HepG2 (cell line): ENCODE data around the gene DYNLL2. TPM values are rescaled to one million over a fixed set of nuclear protein-coding genes. Genes with fewer than 3 reads are reported as not detected.

Source experiments
- ATAC-seq: fragments of 200-7000 bp; cut with Tn5 transposase; 3 replicates; pipeline ENCODE4 v1.9.1; 2020; ENCODE audit warnings: mild to moderate bottlenecking, moderate library complexity
- Bru-seq: library from RNA; stranded (reverse); fragments of 400-500 nt; gene quantifications from one replicate; lab custom pipeline; 2021; lab: Mats Ljungman, UMichigan
- BruChase-seq, 2 experiments: library from RNA; stranded (reverse); fragments of 400-500 nt; gene quantifications; one replicate each; lab custom pipeline; 2021; lab: Mats Ljungman, UMichigan
- BruUV-seq: library from RNA; stranded (reverse); fragments of 400-500 nt; replicated peaks from 2 replicates; lab custom pipeline; 2021; lab: Mats Ljungman, UMichigan
- CTCF ChIA-PET: fragments of 300-600 bp; formaldehyde crosslinking; extraction: SDS; loops from one replicate; lab custom pipeline; 2021; ENCODE audit warnings: low total read pairs, inconsistent platforms, low intra/inter-chr PET ratio; lab: Yijun Ruan, JAX
- POLR2A ChIA-PET: fragments of 350-600 bp; sonication (Branson Sonifier 250); formaldehyde crosslinking; loops from one replicate; lab custom pipeline; 2020; ENCODE audit warnings: antibody characterized with exemption, inconsistent platforms; lab: Yijun Ruan, JAX
- DNase-seq: peaks from one replicate; pipeline ENCODE4 v3.0.0-alpha.2; 2015; ENCODE audit warnings: low spot score
- FAIRE-seq: peaks from 3 replicates; lab custom pipeline; 2011; peaks lifted over from hg19 to GRCh38; lab: Jason Lieb, UNC
- H2AFZ ChIP-seq: one replicate; pipeline ENCODE4 v1.6.1; 2011; ENCODE audit warnings: low read length, inconsistent platforms
- H3K27ac ChIP-seq: fragments of 300-600 bp; 3 replicates; pipeline ENCODE4 v1.8.0; 2011; ENCODE audit warnings: mixed run types, mild to moderate bottlenecking, mixed read lengths, low read length, inconsistent platforms; ENCODE audit not compliant: insufficient read depth; ENCODE audit errors: extremely low read length
- H3K27me3 ChIP-seq, 2 experiments: fragments of 200-600 bp in 1 of 2; 2 replicates in 1 of 2; 3 replicates in 1 of 2; pipeline versions ENCODE4 v1.6.0 to v1.8.0; 2011; ENCODE audit warnings: low read length in 2 of 2, mild to moderate bottlenecking in 2 of 2, moderate library complexity in 2 of 2, inconsistent platforms in 1 of 2; ENCODE audit not compliant: insufficient read depth in 2 of 2, control insufficient read depth in 1 of 2
- H3K36me3 ChIP-seq, 2 experiments: fragments of 200-600 bp in 1 of 2; replicated peaks in 1 of 2; 2 replicates in 1 of 2; 3 replicates in 1 of 2; pipeline versions ENCODE4 v1.5.1 to v1.8.0; 2011; ENCODE audit warnings: low read length in 2 of 2, inconsistent platforms in 1 of 2; ENCODE audit not compliant: insufficient read depth in 2 of 2, control insufficient read depth in 1 of 2
- H3K4me1 ChIP-seq: 2 replicates; pipeline ENCODE4 v1.5.1; 2012; ENCODE audit warnings: low read length, inconsistent platforms; ENCODE audit not compliant: insufficient read depth
- H3K4me2 ChIP-seq: 2 replicates; pipeline ENCODE4 v1.6.0; 2011; ENCODE audit warnings: low read depth, low read length, inconsistent platforms
- H3K4me3 ChIP-seq, 3 experiments: fragments of 200-600 bp in 1 of 3; sonication (generic), shearing (Covaris generic) in 1 of 3; replicated peaks in 1 of 3; 2 replicates each; pipeline ENCODE4 v1.5.1; 2011 to 2016; ENCODE audit warnings: low read length in 3 of 3, inconsistent platforms in 2 of 3, low read depth in 2 of 3, mild to moderate bottlenecking in 2 of 3, control low read depth in 1 of 3, mixed read lengths in 1 of 3; ENCODE audit not compliant: insufficient read depth in 1 of 3
- H3K79me2 ChIP-seq: one replicate; pipeline ENCODE4 v1.6.1; 2011; ENCODE audit warnings: low read length, inconsistent platforms; ENCODE audit not compliant: insufficient read depth
- H3K9ac ChIP-seq: 2 replicates; pipeline ENCODE4 v1.6.0; 2011; ENCODE audit warnings: mild to moderate bottlenecking, low read depth, low read length, inconsistent platforms; ENCODE audit not compliant: insufficient read depth
- H3K9me3 ChIP-seq: 2 replicates; pipeline ENCODE4 v1.5.1; 2012; ENCODE audit warnings: mild to moderate bottlenecking, low read length
- H4K20me1 ChIP-seq: 2 replicates; pipeline ENCODE4 v1.6.0; 2011; ENCODE audit warnings: inconsistent platforms, mild to moderate bottlenecking, low read length, moderate library complexity; ENCODE audit not compliant: insufficient read depth
- ELF3 ChIP-seq: IDR thresholded peaks from 2 replicates; pipeline ENCODE4 v1.6.1; 2016; ENCODE audit warnings: missing genetic modification reagents, missing compliant biosample characterization
- KLF13 ChIP-seq: sonication (generic); formaldehyde crosslinking; IDR thresholded peaks from 2 replicates; pipeline ENCODE4 v1.4.0; 2020; ENCODE audit warnings: mild to moderate bottlenecking, missing genetic modification reagents
- NFYB ChIP-seq: sonication (generic); formaldehyde crosslinking; IDR thresholded peaks from 2 replicates; pipeline ENCODE4 v1.4.0; 2020; ENCODE audit warnings: missing genetic modification reagents
- NFYC ChIP-seq: IDR thresholded peaks from 2 replicates; pipeline ENCODE4 v1.6.1; 2016; ENCODE audit warnings: missing genetic modification reagents, missing compliant biosample characterization
- RBM22 ChIP-seq: fragments of 200-400 bp; formaldehyde crosslinking; optimal IDR thresholded peaks from 2 replicates; pipeline ENCODE3; 2017; ENCODE audit warnings: mild to moderate bottlenecking, low read length, moderate library complexity
- SNAPC5 ChIP-seq: sonication (generic); formaldehyde crosslinking; IDR thresholded peaks from 2 replicates; pipeline ENCODE4 v1.8.1; 2023; ENCODE audit warnings: mild to moderate bottlenecking, missing genetic modification reagents, borderline replicate concordance
- ZNF121 ChIP-seq: sonication (generic); formaldehyde crosslinking; IDR thresholded peaks from 2 replicates; pipeline ENCODE4 v1.5.0; 2020; ENCODE audit warnings: mild to moderate bottlenecking, missing genetic modification reagents
- ZNF281 ChIP-seq: sonication (generic); formaldehyde crosslinking; IDR thresholded peaks from 2 replicates; pipeline ENCODE4 v1.4.0; 2020; ENCODE audit warnings: missing genetic modification reagents, borderline replicate concordance
- ZNF337 ChIP-seq: sonication (generic); formaldehyde crosslinking; IDR thresholded peaks from 2 replicates; pipeline ENCODE4 v1.5.1; 2020; ENCODE audit warnings: missing genetic modification reagents, low read depth, mild to moderate bottlenecking, borderline replicate concordance
- ZNF441 ChIP-seq: sonication (generic); formaldehyde crosslinking; IDR thresholded peaks from 2 replicates; pipeline ENCODE4 v1.7.0; 2021; ENCODE audit warnings: missing genetic modification reagents, borderline replicate concordance
- ZNF501 ChIP-seq: sonication (generic); formaldehyde crosslinking; IDR thresholded peaks from 2 replicates; pipeline ENCODE4 v1.5.1; 2020; ENCODE audit warnings: mild to moderate bottlenecking, moderate library complexity, missing genetic modification reagents
- ZNF574 ChIP-seq: sonication (generic); formaldehyde crosslinking; IDR thresholded peaks from 2 replicates; pipeline ENCODE4 v1.4.0; 2020; ENCODE audit warnings: missing genetic modification reagents
- WGBS: methylation state at CpG from one replicate; pipeline ENCODE4 v1.1.6; 2017; ENCODE audit warnings: low lambda C conversion rate; 5-methylcytosine and 5-hydroxymethylcytosine counted together
- in situ Hi-C: cut with HindIII; loops from 2 replicates; pipeline ENCODE4 v1.10.0; 2017; ENCODE audit warnings: low pct_unique_long_range_greater_than_20kb; ENCODE audit not compliant: extremely low pct_ligation_motif_present
- intact Hi-C: fragments of 100-400 bp; cut with micrococcal nuclease; formaldehyde crosslinking; loops from one replicate; pipeline ENCODE4 v1.10.0; 2022; ENCODE audit not compliant: unreplicated experiment
- long read RNA-seq, 2 experiments: library from RNA in 1 of 2; library from polyadenylated mRNA in 1 of 2; stranded (forward) in 1 of 2; unstranded in 1 of 2; transcript quantifications; one replicate each; pipeline ENCODE4 v2.0.0, GENCODE V29; 2019 to 2022
- polyA minus RNA-seq, 3 experiments: library from RNA; depleted of rRNA, polyadenylated mRNA; stranded (reverse); fragments of >200 nt; gene quantifications; 2 replicates each; pipeline ENCODE4 v1.2.3, GENCODE V29; 2011; ENCODE audit warnings: low replicate concordance in 1 of 3
- polyA plus RNA-seq, 8 experiments: library from polyadenylated mRNA; depleted of rRNA in 3 of 8; stranded (reverse) in 7 of 8; unstranded in 1 of 8; fragments of >200 nt; fragmentation: Illumina TruSeq in 4 of 8; extraction: Trizol in 4 of 8; gene quantifications; 2 replicates each; pipeline versions ENCODE4 v1.2.1 to v1.2.3, GENCODE V29; 2011 to 2016; ENCODE audit warnings: low read depth in 4 of 8, missing spikeins in 1 of 8, mixed read lengths in 1 of 8; ENCODE audit not compliant: insufficient read depth in 1 of 8
- total RNA-seq, 5 experiments: library from RNA; depleted of rRNA; stranded (reverse); fragments of >200 nt; fragmentation: Illumina TruSeq; extraction: Trizol; gene quantifications; 2 replicates each; pipeline ENCODE4 v1.2.3, GENCODE V29; 2016; ENCODE audit warnings: low read depth in 1 of 5

The DYNLL2 gene
- total RNA-seq (2016; rRNA removed; fragmentation: Illumina TruSeq; extraction: Trizol) (29.0 and 34.8 TPM in 2 replicates), polyA plus RNA-seq (2011; rRNA removed) (9.5 and 10.5 TPM in 2 replicates), polyA minus RNA-seq (2011; rRNA and poly(A)+ RNA removed; ENCODE audit: low replicate concordance) (7.7 and 8.6 TPM in 2 replicates), Bru-seq, nascent RNA (percentile 95 among the genes with signal in this experiment), BruChase-seq, experiment 1, labeled RNA remaining after a 6-hour chase (percentile 97 among the genes with signal in this experiment), BruChase-seq, experiment 2, labeled RNA remaining after a 2-hour chase (percentile 96 among the genes with signal in this experiment)
- 6.1 and 6.8 TPM in 2 replicates for total RNA-seq (2016; cell fraction: cytosol; rRNA removed; fragmentation: Illumina TruSeq; extraction: Trizol; ENCODE audit: low read depth)
- 29.9 and 31.0 TPM in 2 replicates for total RNA-seq (2016; cell fraction: insoluble cytoplasmic fraction; rRNA removed; fragmentation: Illumina TruSeq; extraction: Trizol)
- total RNA-seq (2016; cell fraction: membrane; rRNA removed; fragmentation: Illumina TruSeq; extraction: Trizol): 22.5 and 23.1 TPM in 2 replicates
- 16.4 and 17.6 TPM in 2 replicates for total RNA-seq (2016; cell fraction: nucleus; rRNA removed; fragmentation: Illumina TruSeq; extraction: Trizol)
- polyA plus RNA-seq (2011; cell fraction: cytosol; rRNA removed): 6.6 and 7.9 TPM in 2 replicates
- 6.7 and 9.3 TPM in 2 replicates for polyA plus RNA-seq (2011; cell fraction: nucleus; rRNA removed)
- polyA plus RNA-seq (2012): 27.1 and 28.2 TPM in 2 replicates
- polyA plus RNA-seq (2016; cell fraction: cytosol; fragmentation: Illumina TruSeq; extraction: Trizol; ENCODE audit: low read depth): 7.8 and 8.2 TPM in 2 replicates
- polyA plus RNA-seq (2016; cell fraction: insoluble cytoplasmic fraction; fragmentation: Illumina TruSeq; extraction: Trizol; ENCODE audit: low read depth): 44.6 and 48.8 TPM in 2 replicates
- polyA plus RNA-seq (2016; cell fraction: membrane; fragmentation: Illumina TruSeq; extraction: Trizol; ENCODE audit: low read depth): 22.6 and 24.9 TPM in 2 replicates
- 31.1 and 32.2 TPM in 2 replicates for polyA plus RNA-seq (2016; cell fraction: nucleus; fragmentation: Illumina TruSeq; extraction: Trizol; ENCODE audit: insufficient read depth, low read depth)
- polyA minus RNA-seq (2011; cell fraction: cytosol; rRNA and poly(A)+ RNA removed): 5.7 and 6.4 TPM in 2 replicates
- 13.6 and 19.5 TPM in 2 replicates for polyA minus RNA-seq (2011; cell fraction: nucleus; rRNA and poly(A)+ RNA removed)
- long read RNA-seq, experiment 1, full-length matches to known transcripts: 1 of 5 reads
- long read RNA-seq, experiment 1, partial matches to known transcripts: 0 of 5 reads
- long read RNA-seq, experiment 1, other reads (novel, unspliced or antisense): 4 of 5 reads
- long read RNA-seq, experiment 2, full-length matches to known transcripts: 67 of 233 reads
- long read RNA-seq, experiment 2, partial matches to known transcripts: 19 of 233 reads
- long read RNA-seq, experiment 2, other reads (novel, unspliced or antisense): 147 of 233 reads

GRCh38 chr17:58082870-58083490 is at the start of gene DYNLL2:
Gene DYNLL2, plus strand, starts transcription at chr17:58083419. Its CDS starts 3,672 bp downstream, at chr17:58087091.
- H3K27ac ChIP-seq: peak within 1 kb of the TSS; percentile 78
- intact Hi-C loops (no loop called here), in situ Hi-C loops (no loop called here)
- H3K4me1 ChIP-seq: peaks cover 50% of the 10 kb centered on the region
- H4K20me1 ChIP-seq: peaks cover 32% of the 10 kb centered on the region
- peaks cover 13 to 31% of the 10 kb centered on the region in 2 experiments for H3K36me3 ChIP-seq
- ChIA-PET POLR2A (interaction anchor here (0.6 to 2.8 kb wide), 37 partner anchors 9 to 1169 kb away, joined by 3 to 56 read pairs (median 4); partner anchors contain the start of genes AKAP1, MKS1, MRPS23 and SRSF1), CTCF (no interaction called here)
- DNase-seq: peak; percentile 85
- peaks cover 46% of the 10 kb centered on the region for H3K79me2 ChIP-seq
- peaks cover 0 to 14% of the 10 kb centered on the region in 2 experiments; a peak in 3 of 5 replicates for H3K27me3 ChIP-seq
- H3K4me3 ChIP-seq: peak within 1 kb of the TSS; percentile 90 to 99 (median 95)
- under 1% methylated on average over 24 of the region's 45 CpGs for WGBS
- H3K9ac ChIP-seq: peak within 1 kb of the TSS; percentile 95
- peak; percentile 76 for ATAC-seq
- H3K4me2 ChIP-seq: peak within 1 kb of the TSS; percentile 99
- no peaks in the 10 kb centered on the region for H3K9me3 ChIP-seq
- no TSS peak for BruUV-seq
- peak within 1 kb of the TSS; percentile 79 for H2AFZ ChIP-seq
- no peak for FAIRE-seq
- TF ChIP-seq NFYC (CRISPR knock-in tag) (peak; percentile 76), RBM22 (no peak), SNAPC5 (CRISPR knock-in tag) (0 out of 2 replicates have a peak, but pooled peaks have one; percentile 55), ZNF121 (CRISPR knock-in tag) (no peak), ZNF501 (CRISPR knock-in tag) (no peak), NFYB (CRISPR knock-in tag) (peak; percentile 56), ZNF574 (CRISPR knock-in tag) (peak; percentile 66), KLF13 (CRISPR knock-in tag) (no peak), ELF3 (peak; percentile 81), ZNF281 (CRISPR knock-in tag) (peak; percentile 89), ZNF441 (CRISPR knock-in tag) (0 out of 2 replicates have a peak, but pooled peaks have one; percentile 8), ZNF337 (CRISPR knock-in tag) (no peak)
